CD14-positive monocyte (primary cell): ENCODE results near the gene KANK2. TPM values are rescaled to one million over a fixed set of nuclear protein-coding genes. Genes with fewer than 3 reads are reported as not detected.

Source experiments
- DNase-seq, 3 donors: peaks; one replicate each; pipeline ENCODE4 v3.0.0-alpha.2; 2011 to 2022
- H2AFZ ChIP-seq: 2 replicates; pipeline ENCODE4 v1.6.0; 2012; ENCODE audit warnings: mild to moderate bottlenecking, low read depth, low read length, inconsistent platforms; ENCODE audit not compliant: insufficient read depth, poor library complexity, severe bottlenecking
- H3K27ac ChIP-seq, 2 donors: 1 replicate in 1 of 2; 2 replicates in 1 of 2; pipeline ENCODE4 v1.5.1; 2012 to 2013; ENCODE audit warnings: low read length in 2 of 2, control low read depth in 1 of 2, inconsistent platforms in 1 of 2, low read depth in 1 of 2, mild to moderate bottlenecking in 1 of 2
- H3K27me3 ChIP-seq, 2 donors: one replicate each; pipeline versions ENCODE4 v1.6.0 to v1.6.1; 2011 to 2013; ENCODE audit warnings: low read length in 2 of 2; ENCODE audit not compliant: control insufficient read depth in 2 of 2, insufficient read depth in 2 of 2
- H3K36me3 ChIP-seq, 2 donors: replicated peaks in 1 of 2; 1 replicate in 1 of 2; 2 replicates in 1 of 2; pipeline versions ENCODE4 v1.5.1 to v1.6.1; 2012 to 2013; ENCODE audit warnings: low read length in 2 of 2, control low read depth in 1 of 2, inconsistent platforms in 1 of 2, mild to moderate bottlenecking in 1 of 2; ENCODE audit not compliant: insufficient read depth in 2 of 2, control insufficient read depth in 1 of 2
- H3K4me1 ChIP-seq, 2 donors: 1 replicate in 1 of 2; 2 replicates in 1 of 2; pipeline versions ENCODE4 v1.5.1 to v1.6.1; 2012 to 2013; ENCODE audit warnings: low read length in 2 of 2, control low read depth in 1 of 2, inconsistent platforms in 1 of 2, mild to moderate bottlenecking in 1 of 2, moderate library complexity in 1 of 2; ENCODE audit not compliant: insufficient read depth in 2 of 2, control insufficient read depth in 1 of 2
- H3K4me2 ChIP-seq: replicated peaks from 2 replicates; pipeline ENCODE3; 2012; ENCODE audit warnings: low read length, moderate library complexity, mild to moderate bottlenecking; ENCODE audit not compliant: poor library complexity, severe bottlenecking; ENCODE audit errors: extremely low read depth
- H3K4me3 ChIP-seq, 3 experiments: fragments of 200-600 bp in 1 of 3; sonication (generic) in 1 of 3; replicated peaks in 1 of 3; 1 replicate in 2 of 3; 2 replicates in 1 of 3; pipeline ENCODE4 v1.5.1; 2011 to 2013; ENCODE audit warnings: low read length in 3 of 3, mild to moderate bottlenecking in 3 of 3, control low read depth in 2 of 3, low read depth in 2 of 3, inconsistent platforms in 1 of 3, moderate library complexity in 1 of 3
- H3K79me2 ChIP-seq: 2 replicates; pipeline ENCODE4 v1.6.0; 2012; ENCODE audit warnings: mild to moderate bottlenecking, control low read depth, inconsistent platforms, low read length, moderate library complexity; ENCODE audit not compliant: insufficient read depth
- H3K9ac ChIP-seq: 2 replicates; pipeline ENCODE4 v1.6.0; 2017; ENCODE audit warnings: low read length, mild to moderate bottlenecking; ENCODE audit not compliant: insufficient read depth, poor library complexity, severe bottlenecking
- H3K9me3 ChIP-seq, 2 donors: replicated peaks in 1 of 2; 1 replicate in 1 of 2; 2 replicates in 1 of 2; pipeline versions ENCODE4 v1.5.1 to v1.6.1; 2012 to 2013; ENCODE audit warnings: low read length in 2 of 2, control low read depth in 1 of 2; ENCODE audit not compliant: control insufficient read depth in 1 of 2, insufficient read depth in 1 of 2
- H4K20me1 ChIP-seq: 2 replicates; pipeline ENCODE4 v1.6.0; 2012; ENCODE audit warnings: mild to moderate bottlenecking, low read length, control low read depth, moderate library complexity; ENCODE audit not compliant: insufficient read depth
- H3K27ac Mint-ChIP-seq, 7 donors: one replicate each; pipeline ENCODE4 v1.8.0; 2020; ENCODE audit warnings: mild to moderate bottlenecking in 7 of 7, mixed read lengths in 7 of 7, moderate library complexity in 6 of 7, inconsistent platforms in 2 of 7
- H3K27me3 Mint-ChIP-seq, 3 donors: one replicate each; pipeline ENCODE4 v1.8.0; 2021 to 2022; ENCODE audit warnings: low read depth in 3 of 3, mild to moderate bottlenecking in 3 of 3, mixed read lengths in 3 of 3, moderate library complexity in 3 of 3, inconsistent platforms in 1 of 3
- H3K36me3 Mint-ChIP-seq, 2 donors: one replicate each; pipeline ENCODE4 v1.8.0; 2020; ENCODE audit warnings: mixed read lengths in 2 of 2, inconsistent platforms in 1 of 2, mild to moderate bottlenecking in 1 of 2
- H3K4me1 Mint-ChIP-seq: one replicate; pipeline ENCODE4 v1.8.0; 2020; ENCODE audit warnings: mild to moderate bottlenecking, mixed read lengths
- H3K4me3 Mint-ChIP-seq, 2 donors: one replicate each; pipeline ENCODE4 v1.8.0; 2020; ENCODE audit warnings: mild to moderate bottlenecking in 2 of 2, mixed read lengths in 2 of 2, moderate library complexity in 1 of 2
- H3K9me3 Mint-ChIP-seq, 7 donors: one replicate each; pipeline ENCODE4 v1.8.0; 2020 to 2022; ENCODE audit warnings: mixed read lengths in 7 of 7, mild to moderate bottlenecking in 6 of 7, moderate library complexity in 6 of 7, inconsistent platforms in 2 of 7
- WGBS: methylation state at CpG from one replicate; pipeline ENCODE4 v1.1.5; 2013; ENCODE audit warnings: missing lambda C conversion rate; ENCODE audit not compliant: insufficient coverage; 5-methylcytosine and 5-hydroxymethylcytosine counted together
- intact Hi-C, 2 donors: fragments of 100-400 bp; cut with micrococcal nuclease; formaldehyde crosslinking; loops; one replicate each; pipeline versions ENCODE4 v1.15.0 to v1.15.1; 2023
- polyA plus RNA-seq, 3 donors: library from polyadenylated mRNA; depleted of rRNA in 1 of 3; unstranded in 2 of 3; stranded (reverse) in 1 of 3; fragments of 300-500 nt in 2 of 3; fragments of >200 nt in 1 of 3; fragmentation: Illumina TruSeq in 2 of 3; gene quantifications; 1 replicate in 2 of 3; 2 replicates in 1 of 3; pipeline ENCODE4 v1.2.3, GENCODE V29; 2012 to 2021
- TF ChIP-seq, protein P1 (sequence below): fragments of 200-600 bp; IDR thresholded peaks from one replicate; pipeline ENCODE4 v1.8.0; 2022; ENCODE audit warnings: antibody characterized with exemption, mild to moderate bottlenecking

The KANK2 gene
- polyA plus RNA-seq, 3 donors: 0.40 to 1.3 (median 0.64) TPM

DNA sequence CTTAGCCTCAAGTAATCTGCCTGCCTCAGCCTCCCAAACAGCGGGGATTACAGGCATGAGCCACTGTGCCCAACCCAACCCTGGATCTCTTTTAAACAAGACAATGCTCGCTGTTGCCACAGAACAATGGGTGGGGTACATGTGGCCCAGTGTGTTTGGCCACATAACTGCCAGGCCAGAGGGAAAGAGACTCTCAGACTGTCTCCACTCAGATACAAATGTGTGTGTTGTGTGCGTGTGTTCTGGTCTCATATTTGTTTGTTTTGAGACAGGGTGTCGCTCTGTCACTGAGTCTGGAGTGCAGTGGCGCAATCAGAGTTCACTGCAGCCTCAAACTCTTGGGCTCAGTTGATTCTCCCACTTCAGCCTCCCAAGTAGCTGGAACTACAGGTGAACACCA, 82.3 kb downstream of the KANK2 start:
- Histone ChIP-seq H3K4me3 (no peak overlapping the region), H3K9me3 (no peaks in the 10 kb centered on the region), H3K9ac (no peak overlapping the region), H3K4me2 (no peak overlapping the region), H3K27ac (no peak overlapping the region), H3K36me3 (peaks cover 66 to 97% of the 10 kb centered on the region in 2 donors), H4K20me1 (no peaks in the 10 kb centered on the region), H3K4me1 (no peaks in the 10 kb centered on the region), H3K27me3 (no peaks in the 10 kb centered on the region), H2AFZ (no peak overlapping the region), H3K79me2 (no peaks in the 10 kb centered on the region)
- peak overlapping the region in 3 of 7 donors; percentile 1 to 32 (median 27) for H3K27ac Mint-ChIP-seq
- intact Hi-C loops: no loop called here
- H3K9me3 Mint-ChIP-seq: peaks cover 0 to 3% (median 0%) of the 10 kb centered on the region in 7 donors
- peaks cover 0 to 2% (median 2%) of the 10 kb centered on the region in 3 donors for H3K27me3 Mint-ChIP-seq
- H3K4me1 Mint-ChIP-seq: no peaks in the 10 kb centered on the region
- TF ChIP-seq, protein P1, sequence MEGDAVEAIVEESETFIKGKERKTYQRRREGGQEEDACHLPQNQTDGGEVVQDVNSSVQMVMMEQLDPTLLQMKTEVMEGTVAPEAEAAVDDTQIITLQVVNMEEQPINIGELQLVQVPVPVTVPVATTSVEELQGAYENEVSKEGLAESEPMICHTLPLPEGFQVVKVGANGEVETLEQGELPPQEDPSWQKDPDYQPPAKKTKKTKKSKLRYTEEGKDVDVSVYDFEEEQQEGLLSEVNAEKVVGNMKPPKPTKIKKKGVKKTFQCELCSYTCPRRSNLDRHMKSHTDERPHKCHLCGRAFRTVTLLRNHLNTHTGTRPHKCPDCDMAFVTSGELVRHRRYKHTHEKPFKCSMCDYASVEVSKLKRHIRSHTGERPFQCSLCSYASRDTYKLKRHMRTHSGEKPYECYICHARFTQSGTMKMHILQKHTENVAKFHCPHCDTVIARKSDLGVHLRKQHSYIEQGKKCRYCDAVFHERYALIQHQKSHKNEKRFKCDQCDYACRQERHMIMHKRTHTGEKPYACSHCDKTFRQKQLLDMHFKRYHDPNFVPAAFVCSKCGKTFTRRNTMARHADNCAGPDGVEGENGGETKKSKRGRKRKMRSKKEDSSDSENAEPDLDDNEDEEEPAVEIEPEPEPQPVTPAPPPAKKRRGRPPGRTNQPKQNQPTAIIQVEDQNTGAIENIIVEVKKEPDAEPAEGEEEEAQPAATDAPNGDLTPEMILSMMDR: no peak
- no peak for DNase-seq
- peaks cover 75 to 99% of the 10 kb centered on the region in 2 donors for H3K36me3 Mint-ChIP-seq
- WGBS: 100% methylated on average over 3 of the region's 5 CpGs
- peak overlapping the region in 1 of 2 donors; percentile 16 for H3K4me3 Mint-ChIP-seq

Other genes with a start within 250 kb of the KANK2 start
- 10 to 100 TPM in 1 of 3 donors, 1 to 10 TPM in 2; 5.1 to 53.3 (median 7.0) TPM for gene SMARCA4, start 236.5 kb downstream of the KANK2 start, polyA plus RNA-seq
- 10 to 100 TPM; 14.3 to 21.2 (median 19.8) TPM for gene LDLR, start 108.1 kb downstream of the KANK2 start, polyA plus RNA-seq
- gene SPC24, start 41.8 kb downstream of the KANK2 start, polyA plus RNA-seq: under 1 TPM in 1 of 3 donors, not detected in 2; 0.27 TPM
- gene ANGPTL8, start 42.1 kb upstream of the KANK2 start, polyA plus RNA-seq: not detected
- gene DOCK6, start 65.0 kb upstream of the KANK2 start, polyA plus RNA-seq: under 1 TPM; 0.03 to 0.93 (median 0.18) TPM
- under 1 TPM in 2 of 3 donors, not detected in 1; 0.08 to 0.31 TPM for gene TSPAN16, start 98.6 kb upstream of the KANK2 start, polyA plus RNA-seq
- gene RAB3D, start 142.1 kb upstream of the KANK2 start, polyA plus RNA-seq: 10 to 100 TPM; 52.9 to 78.1 (median 60.8) TPM
- gene TMEM205, start 148.7 kb upstream of the KANK2 start, polyA plus RNA-seq: 100 to 1,000 TPM; 252 to 335 (median 263) TPM
- 100 to 1,000 TPM in 1 of 3 donors, 10 to 100 TPM in 2; 37.1 to 374 (median 38.3) TPM for gene CCDC159, start 149.0 kb upstream of the KANK2 start, polyA plus RNA-seq
- 10 to 100 TPM; 35.0 to 99.4 (median 45.5) TPM for gene PLPPR2, start 157.9 kb upstream of the KANK2 start, polyA plus RNA-seq
- gene SWSAP1, start 177.1 kb upstream of the KANK2 start, polyA plus RNA-seq: 10 to 100 TPM in 1 of 3 donors, 1 to 10 TPM in 2; 5.9 to 11.5 (median 8.7) TPM
- gene EPOR, start 186.8 kb upstream of the KANK2 start, polyA plus RNA-seq: 10 to 100 TPM in 1 of 3 donors, 1 to 10 TPM in 2; 6.8 to 16.8 (median 8.2) TPM
- 1 to 10 TPM in 1 of 3 donors, not detected in 2; 1.7 TPM for gene RGL3, start 221.8 kb upstream of the KANK2 start, polyA plus RNA-seq
- under 1 TPM; 0.43 to 0.88 (median 0.61) TPM for gene ODAD3, start 237.6 kb upstream of the KANK2 start, polyA plus RNA-seq
- gene PRKCSH, start 238.1 kb upstream of the KANK2 start, polyA plus RNA-seq: 100 to 1,000 TPM in 1 of 3 donors, 10 to 100 TPM in 2; 24.9 to 172 (median 28.4) TPM